Transverse colon (tissue), 4 donors: ENCODE data around the gene FAM20B. TPM values are rescaled to one million over a fixed set of nuclear protein-coding genes. Genes with fewer than 3 reads are reported as not detected.

Experiments used
- DNase-seq: peaks from one replicate; pipeline ENCODE4 v3.0.0-alpha.2; 2019
- H3K27ac ChIP-seq, 4 donors: fragments of 200-600 bp; sonication (generic); 2 replicates each; pipeline ENCODE4 v1.5.1; 2016 to 2018; ENCODE audit warnings: inconsistent platforms in 4 of 4
- H3K27me3 ChIP-seq: fragments of 200-600 bp; sonication (generic); 2 replicates; pipeline ENCODE4 v1.5.1; 2017; ENCODE audit warnings: inconsistent platforms
- H3K36me3 ChIP-seq, 4 donors: fragments of 200-600 bp; sonication (generic); 2 replicates each; pipeline ENCODE4 v1.5.1; 2017 to 2019; ENCODE audit warnings: inconsistent platforms in 4 of 4
- H3K4me1 ChIP-seq, 4 donors: fragments of 200-600 bp; sonication (generic); 2 replicates each; pipeline ENCODE4 v1.5.1; 2017 to 2020; ENCODE audit warnings: inconsistent platforms in 4 of 4
- H3K4me3 ChIP-seq, 4 donors: fragments of 200-600 bp; sonication (generic); 1 replicate in 1 of 4; 2 replicates in 3 of 4; pipeline versions ENCODE4 v1.5.1 to v1.6.1; 2017 to 2019; ENCODE audit warnings: inconsistent platforms in 4 of 4
- H3K9me3 ChIP-seq, 2 donors: fragments of 200-600 bp; sonication (generic); 2 replicates each; pipeline ENCODE4 v1.5.1; 2017 to 2019; ENCODE audit warnings: inconsistent platforms in 2 of 2
- EP300 ChIP-seq: sonication (generic); formaldehyde crosslinking; IDR thresholded peaks from one replicate; pipeline ENCODE4 v1.6.1; 2017; ENCODE audit warnings: antibody characterized with exemption, low read depth
- POLR2A ChIP-seq: fragments of 450-650 bp; IDR thresholded peaks from one replicate; pipeline ENCODE4 v1.6.1; 2016; ENCODE audit warnings: antibody characterized with exemption, mild to moderate bottlenecking, moderate library complexity
- POLR2AphosphoS5 ChIP-seq, 3 donors: sonication (generic); formaldehyde crosslinking; IDR thresholded peaks; one replicate each; pipeline ENCODE4 v1.6.1; 2016; ENCODE audit warnings: antibody characterized with exemption in 3 of 3
- WGBS, 2 donors: methylation state at CpG; one replicate each; pipeline ENCODE4 v1.1.5; 2018; ENCODE audit warnings: low coverage in 1 of 2; 5-methylcytosine and 5-hydroxymethylcytosine counted together
- in situ Hi-C, 4 donors: fragments of 200-750 bp; cut with MboI; loops; one replicate each; pipeline versions ENCODE4 v1.15.0 to v1.15.1; 2017; ENCODE audit warnings: low sequenced_read_pairs in 3 of 4, low pct_ligation_motif_present in 1 of 4, low pct_unique_long_range_greater_than_20kb in 1 of 4
- intact Hi-C: fragments of 100-400 bp; cut with DNase I; formaldehyde crosslinking; loops from one replicate; pipeline ENCODE4 v1.15.1; 2023; ENCODE audit warnings: low total_unique reads
- total RNA-seq, 4 donors: library from RNA; depleted of rRNA; stranded (reverse); fragments of >200 nt; gene quantifications; one replicate each; pipeline ENCODE4 v1.1.0, GENCODE V29; 2016
- TF ChIP-seq, protein P1 (sequence below), 5 experiments: fragments of 200-600 bp in 3 of 5; fragments of 450-650 bp in 2 of 5; sonication (generic) in 3 of 5; IDR thresholded peaks; 1 replicate in 2 of 5; 2 replicates in 3 of 5; pipeline ENCODE4 v1.5.1; 2016 to 2017; ENCODE audit warnings: antibody characterized with exemption in 5 of 5, inconsistent platforms in 3 of 5, mild to moderate bottlenecking in 2 of 5, moderate library complexity in 1 of 5

FAM20B gene
- total RNA-seq, 4 donors from 2014 or later, result 10.8 to 24.9 (median 17.5) TPM

GRCh38 chr1:179048339-179049124 is 22.8 kb downstream of the FAM20B start:
- in situ Hi-C loops, result no loop called here
- intact Hi-C loops, result no loop called here

DNA sequence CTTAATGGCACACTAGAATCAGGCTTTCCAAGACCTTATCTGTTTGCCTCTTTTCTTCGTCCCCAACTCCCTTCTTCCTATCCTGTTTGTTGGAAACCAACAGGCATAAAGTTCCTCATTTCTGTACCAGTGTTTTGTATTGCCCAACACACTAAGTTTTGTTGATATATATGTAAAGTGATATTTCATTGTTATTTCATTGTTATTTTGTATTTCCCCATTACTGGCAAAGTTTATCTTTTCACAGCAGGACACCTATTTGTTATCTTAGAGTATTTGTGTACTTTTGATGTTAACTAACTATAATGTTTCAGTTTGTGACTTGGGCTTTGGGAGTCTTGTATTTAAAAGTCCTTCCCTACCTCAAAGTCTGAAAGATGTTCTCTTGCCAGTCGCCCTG is 27.1 kb downstream of the FAM20B start:
- DNase-seq, result no peak
- 81 to 83% methylated on average over 1 to 2 of the region's 2 CpGs for WGBS, 2 donors

More at GRCh38 chr1:179048339-179049124, 22.8 kb downstream of the FAM20B start:
- WGBS, 2 donors, result 100% methylated on average over 1 of the region's 1 CpG
- H3K36me3 ChIP-seq, result no peaks in the 10 kb centered on the region
- H3K9me3 ChIP-seq, result no peaks in the 10 kb centered on the region
- TF ChIP-seq, protein P1, sequence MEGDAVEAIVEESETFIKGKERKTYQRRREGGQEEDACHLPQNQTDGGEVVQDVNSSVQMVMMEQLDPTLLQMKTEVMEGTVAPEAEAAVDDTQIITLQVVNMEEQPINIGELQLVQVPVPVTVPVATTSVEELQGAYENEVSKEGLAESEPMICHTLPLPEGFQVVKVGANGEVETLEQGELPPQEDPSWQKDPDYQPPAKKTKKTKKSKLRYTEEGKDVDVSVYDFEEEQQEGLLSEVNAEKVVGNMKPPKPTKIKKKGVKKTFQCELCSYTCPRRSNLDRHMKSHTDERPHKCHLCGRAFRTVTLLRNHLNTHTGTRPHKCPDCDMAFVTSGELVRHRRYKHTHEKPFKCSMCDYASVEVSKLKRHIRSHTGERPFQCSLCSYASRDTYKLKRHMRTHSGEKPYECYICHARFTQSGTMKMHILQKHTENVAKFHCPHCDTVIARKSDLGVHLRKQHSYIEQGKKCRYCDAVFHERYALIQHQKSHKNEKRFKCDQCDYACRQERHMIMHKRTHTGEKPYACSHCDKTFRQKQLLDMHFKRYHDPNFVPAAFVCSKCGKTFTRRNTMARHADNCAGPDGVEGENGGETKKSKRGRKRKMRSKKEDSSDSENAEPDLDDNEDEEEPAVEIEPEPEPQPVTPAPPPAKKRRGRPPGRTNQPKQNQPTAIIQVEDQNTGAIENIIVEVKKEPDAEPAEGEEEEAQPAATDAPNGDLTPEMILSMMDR (IDR thresholded peaks at IDR 0.05), result no peak
- TF ChIP-seq POLR2A (no peak), EP300 (no peak), POLR2AphosphoS5 (IDR thresholded peaks at IDR 0.05) (no peak)
- no peak for DNase-seq
- no peak overlapping the region for H3K4me3 ChIP-seq
- peaks cover 0 to 10% (median 1%) of the 10 kb centered on the region in 4 donors for H3K4me1 ChIP-seq
- no peak overlapping the region for H3K27ac ChIP-seq
- H3K27me3 ChIP-seq, result no peaks in the 10 kb centered on the region

DNA sequence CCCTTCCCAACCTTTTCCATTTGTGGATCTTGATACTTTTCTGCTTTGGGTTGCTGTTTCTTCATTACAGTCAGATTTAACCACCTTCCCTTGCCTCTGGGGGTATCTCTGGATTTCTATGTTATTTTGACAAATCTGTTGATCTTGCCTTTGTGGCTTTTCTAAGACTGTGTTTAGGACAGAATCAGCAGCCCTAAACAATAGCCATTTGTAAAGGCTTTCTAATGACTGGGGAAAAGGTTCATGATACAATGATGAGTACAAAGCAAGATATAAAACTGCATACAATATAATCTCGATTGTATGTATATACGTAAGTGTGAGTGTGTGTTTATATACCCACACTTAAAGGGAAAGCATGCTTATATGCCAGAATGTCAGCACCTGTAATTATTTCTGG is 27.8 kb downstream of the FAM20B start:
- no peak overlapping the region for H3K4me3 ChIP-seq
- TF ChIP-seq, protein P1 (IDR thresholded peaks at IDR 0.05), result no peak
- TF ChIP-seq POLR2AphosphoS5 (IDR thresholded peaks at IDR 0.05) (no peak), EP300 (no peak), POLR2A (no peak)
- H3K36me3 ChIP-seq, result peaks cover 0 to 15% (median 4%) of the 10 kb centered on the region in 4 donors
- no peaks in the 10 kb centered on the region for H3K9me3 ChIP-seq
- DNase-seq, result no peak
- intact Hi-C loops, result no loop called here
- in situ Hi-C loops, result no loop called here
- peaks cover 0 to 4% (median under 1%) of the 10 kb centered on the region in 4 donors for H3K4me1 ChIP-seq
- H3K27me3 ChIP-seq, result no peaks in the 10 kb centered on the region
- H3K27ac ChIP-seq, result no peak overlapping the region
- WGBS, 2 donors, result 53 to 72% methylated on average over 2 of the region's 2 CpGs

More for the DNA sequence above, 27.1 kb downstream of the FAM20B start:
- intact Hi-C loops, result no loop called here
- TF ChIP-seq EP300 (no peak), POLR2A (no peak), POLR2AphosphoS5 (IDR thresholded peaks at IDR 0.05) (no peak)
- TF ChIP-seq, protein P1 (IDR thresholded peaks at IDR 0.05), result no peak
- no peaks in the 10 kb centered on the region for H3K9me3 ChIP-seq
- peaks cover 0 to 15% (median 4%) of the 10 kb centered on the region in 4 donors for H3K36me3 ChIP-seq
- in situ Hi-C loops, result no loop called here
- H3K27ac ChIP-seq, result no peak overlapping the region
- no peaks in the 10 kb centered on the region for H3K27me3 ChIP-seq
- no peak overlapping the region for H3K4me3 ChIP-seq
- H3K4me1 ChIP-seq, result peaks cover 0 to 7% (median 2%) of the 10 kb centered on the region in 4 donors

DNA sequence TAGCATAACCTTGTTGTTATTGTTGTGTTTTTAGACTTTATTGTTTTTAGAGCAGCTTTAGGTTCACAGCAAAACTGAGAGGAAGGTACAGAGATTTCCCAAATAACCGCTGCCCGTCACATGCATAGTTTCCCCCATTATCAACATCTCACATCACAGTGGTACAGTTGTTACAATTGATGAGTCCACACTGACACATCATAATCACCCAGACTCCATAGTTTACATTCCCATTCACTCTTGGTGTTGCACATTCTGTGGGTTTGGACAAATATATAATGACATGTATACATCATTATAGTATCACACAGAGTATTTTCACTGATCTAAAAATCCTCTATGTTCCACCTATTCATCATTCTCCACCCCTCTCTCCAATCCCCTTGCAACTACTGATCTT is 30.2 kb downstream of the FAM20B start:
- H3K4me1 ChIP-seq, result peaks cover 0 to 4% (median 0%) of the 10 kb centered on the region in 4 donors
- H3K9me3 ChIP-seq, result no peaks in the 10 kb centered on the region
- no peak for DNase-seq
- H3K27me3 ChIP-seq, result no peaks in the 10 kb centered on the region
- intact Hi-C loops (no loop called here), in situ Hi-C loops (no loop called here)
- peaks cover 0 to 15% (median 4%) of the 10 kb centered on the region in 4 donors for H3K36me3 ChIP-seq
- no peak overlapping the region for H3K4me3 ChIP-seq
- no peak for TF ChIP-seq POLR2AphosphoS5 (IDR thresholded peaks at IDR 0.05)
- TF ChIP-seq, protein P1 (IDR thresholded peaks at IDR 0.05), result no peak
- no peak for TF ChIP-seq EP300
- TF ChIP-seq POLR2A, result no peak
- H3K27ac ChIP-seq, result no peak overlapping the region
- 96 to 100% methylated on average over 2 of the region's 2 CpGs for WGBS, 2 donors
